CD14-positive monocyte (primary cell): ENCODE measurements around the gene ELK1. TPM values are rescaled to one million over a fixed set of nuclear protein-coding genes. Genes with fewer than 3 reads are reported as not detected.

Experiments
- DNase-seq, 3 donors: peaks; one replicate each; pipeline ENCODE4 v3.0.0-alpha.2; 2011 to 2022
- H2AFZ ChIP-seq: 2 replicates; pipeline ENCODE4 v1.6.0; 2012; ENCODE audit warnings: mild to moderate bottlenecking, low read depth, low read length, inconsistent platforms; ENCODE audit not compliant: insufficient read depth, poor library complexity, severe bottlenecking
- H3K27ac ChIP-seq, 2 donors: 1 replicate in 1 of 2; 2 replicates in 1 of 2; pipeline ENCODE4 v1.5.1; 2012 to 2013; ENCODE audit warnings: low read length in 2 of 2, control low read depth in 1 of 2, inconsistent platforms in 1 of 2, low read depth in 1 of 2, mild to moderate bottlenecking in 1 of 2
- H3K27me3 ChIP-seq, 2 donors: one replicate each; pipeline versions ENCODE4 v1.6.0 to v1.6.1; 2011 to 2013; ENCODE audit warnings: low read length in 2 of 2; ENCODE audit not compliant: control insufficient read depth in 2 of 2, insufficient read depth in 2 of 2
- H3K36me3 ChIP-seq, 2 donors: replicated peaks in 1 of 2; 1 replicate in 1 of 2; 2 replicates in 1 of 2; pipeline versions ENCODE4 v1.5.1 to v1.6.1; 2012 to 2013; ENCODE audit warnings: low read length in 2 of 2, control low read depth in 1 of 2, inconsistent platforms in 1 of 2, mild to moderate bottlenecking in 1 of 2; ENCODE audit not compliant: insufficient read depth in 2 of 2, control insufficient read depth in 1 of 2
- H3K4me1 ChIP-seq, 2 donors: 1 replicate in 1 of 2; 2 replicates in 1 of 2; pipeline versions ENCODE4 v1.5.1 to v1.6.1; 2012 to 2013; ENCODE audit warnings: low read length in 2 of 2, control low read depth in 1 of 2, inconsistent platforms in 1 of 2, mild to moderate bottlenecking in 1 of 2, moderate library complexity in 1 of 2; ENCODE audit not compliant: insufficient read depth in 2 of 2, control insufficient read depth in 1 of 2
- H3K4me2 ChIP-seq: replicated peaks from 2 replicates; pipeline ENCODE3; 2012; ENCODE audit warnings: low read length, moderate library complexity, mild to moderate bottlenecking; ENCODE audit not compliant: poor library complexity, severe bottlenecking; ENCODE audit errors: extremely low read depth
- H3K4me3 ChIP-seq, 3 experiments: fragments of 200-600 bp in 1 of 3; sonication (generic) in 1 of 3; replicated peaks in 1 of 3; 1 replicate in 2 of 3; 2 replicates in 1 of 3; pipeline ENCODE4 v1.5.1; 2011 to 2013; ENCODE audit warnings: low read length in 3 of 3, mild to moderate bottlenecking in 3 of 3, control low read depth in 2 of 3, low read depth in 2 of 3, inconsistent platforms in 1 of 3, moderate library complexity in 1 of 3
- H3K79me2 ChIP-seq: 2 replicates; pipeline ENCODE4 v1.6.0; 2012; ENCODE audit warnings: mild to moderate bottlenecking, control low read depth, inconsistent platforms, low read length, moderate library complexity; ENCODE audit not compliant: insufficient read depth
- H3K9ac ChIP-seq: 2 replicates; pipeline ENCODE4 v1.6.0; 2017; ENCODE audit warnings: low read length, mild to moderate bottlenecking; ENCODE audit not compliant: insufficient read depth, poor library complexity, severe bottlenecking
- H3K9me3 ChIP-seq, 2 donors: replicated peaks in 1 of 2; 1 replicate in 1 of 2; 2 replicates in 1 of 2; pipeline versions ENCODE4 v1.5.1 to v1.6.1; 2012 to 2013; ENCODE audit warnings: low read length in 2 of 2, control low read depth in 1 of 2; ENCODE audit not compliant: control insufficient read depth in 1 of 2, insufficient read depth in 1 of 2
- H4K20me1 ChIP-seq: 2 replicates; pipeline ENCODE4 v1.6.0; 2012; ENCODE audit warnings: mild to moderate bottlenecking, low read length, control low read depth, moderate library complexity; ENCODE audit not compliant: insufficient read depth
- H3K27ac Mint-ChIP-seq, 7 donors: one replicate each; pipeline ENCODE4 v1.8.0; 2020; ENCODE audit warnings: mild to moderate bottlenecking in 7 of 7, mixed read lengths in 7 of 7, moderate library complexity in 6 of 7, inconsistent platforms in 2 of 7
- H3K27me3 Mint-ChIP-seq, 3 donors: one replicate each; pipeline ENCODE4 v1.8.0; 2021 to 2022; ENCODE audit warnings: low read depth in 3 of 3, mild to moderate bottlenecking in 3 of 3, mixed read lengths in 3 of 3, moderate library complexity in 3 of 3, inconsistent platforms in 1 of 3
- H3K36me3 Mint-ChIP-seq, 2 donors: one replicate each; pipeline ENCODE4 v1.8.0; 2020; ENCODE audit warnings: mixed read lengths in 2 of 2, inconsistent platforms in 1 of 2, mild to moderate bottlenecking in 1 of 2
- H3K4me1 Mint-ChIP-seq: one replicate; pipeline ENCODE4 v1.8.0; 2020; ENCODE audit warnings: mild to moderate bottlenecking, mixed read lengths
- H3K4me3 Mint-ChIP-seq, 2 donors: one replicate each; pipeline ENCODE4 v1.8.0; 2020; ENCODE audit warnings: mild to moderate bottlenecking in 2 of 2, mixed read lengths in 2 of 2, moderate library complexity in 1 of 2
- H3K9me3 Mint-ChIP-seq, 7 donors: one replicate each; pipeline ENCODE4 v1.8.0; 2020 to 2022; ENCODE audit warnings: mixed read lengths in 7 of 7, mild to moderate bottlenecking in 6 of 7, moderate library complexity in 6 of 7, inconsistent platforms in 2 of 7
- CTCF ChIP-seq: fragments of 200-600 bp; IDR thresholded peaks from one replicate; pipeline ENCODE4 v1.8.0; 2022; ENCODE audit warnings: antibody characterized with exemption, mild to moderate bottlenecking
- WGBS: methylation state at CpG from one replicate; pipeline ENCODE4 v1.1.5; 2013; ENCODE audit warnings: missing lambda C conversion rate; ENCODE audit not compliant: insufficient coverage; 5-methylcytosine and 5-hydroxymethylcytosine counted together
- intact Hi-C, 2 donors: fragments of 100-400 bp; cut with micrococcal nuclease; formaldehyde crosslinking; loops; one replicate each; pipeline versions ENCODE4 v1.15.0 to v1.15.1; 2023
- polyA plus RNA-seq, 3 donors: library from polyadenylated mRNA; depleted of rRNA in 1 of 3; unstranded in 2 of 3; stranded (reverse) in 1 of 3; fragments of 300-500 nt in 2 of 3; fragments of >200 nt in 1 of 3; fragmentation: Illumina TruSeq in 2 of 3; gene quantifications; 1 replicate in 2 of 3; 2 replicates in 1 of 3; pipeline ENCODE4 v1.2.3, GENCODE V29; 2012 to 2021

The ELK1 gene
- polyA plus RNA-seq, 3 donors, result 9.5 to 11.9 (median 10.7) TPM

DNA sequence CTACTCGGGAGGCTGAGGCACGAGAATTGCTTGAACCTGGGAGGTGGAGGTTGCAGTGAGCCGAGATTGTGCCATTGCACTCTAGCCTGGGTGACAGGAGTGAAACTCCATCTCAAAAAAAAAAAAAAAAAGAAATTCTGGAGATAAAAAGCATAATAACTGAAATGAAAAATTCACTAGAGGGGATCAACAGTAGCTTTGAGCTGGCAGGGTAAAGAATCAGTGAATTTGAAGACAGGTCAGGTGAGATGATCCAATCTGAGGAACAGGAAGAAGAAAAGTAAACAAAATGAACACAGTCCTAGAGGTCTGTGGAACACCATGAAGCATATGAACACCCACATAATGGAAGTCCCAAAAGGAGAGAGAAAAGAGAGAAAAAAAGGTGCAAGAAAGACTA, 53.1 kb downstream of the ELK1 start:
- Mint-ChIP-seq H3K4me1 (no peaks in the 10 kb centered on the region), H3K27ac (no peak overlapping the region), H3K4me3 (no peak overlapping the region), H3K9me3 (peaks cover 2 to 31% (median 15%) of the 10 kb centered on the region in 7 donors), H3K36me3 (no peaks in the 10 kb centered on the region), H3K27me3 (peaks cover 0 to 6% (median 2%) of the 10 kb centered on the region in 3 donors)
- peaks cover 5 to 9% of the 10 kb centered on the region in 2 donors for H3K9me3 ChIP-seq
- no peak overlapping the region for H3K4me3 ChIP-seq
- no peak overlapping the region for H3K27ac ChIP-seq
- H3K79me2 ChIP-seq, result no peaks in the 10 kb centered on the region
- TF ChIP-seq CTCF, result no peak
- H3K4me1 ChIP-seq, result no peaks in the 10 kb centered on the region
- H2AFZ ChIP-seq, result no peak overlapping the region
- H3K27me3 ChIP-seq, result no peaks in the 10 kb centered on the region
- H4K20me1 ChIP-seq, result no peaks in the 10 kb centered on the region
- intact Hi-C loops, result no loop called here
- WGBS, result no CpG with 5 or more reads among the region's 3 CpGs
- H3K4me2 ChIP-seq, result no peak overlapping the region
- DNase-seq, result no peak
- H3K36me3 ChIP-seq, result no peaks in the 10 kb centered on the region
- H3K9ac ChIP-seq, result no peak overlapping the region

DNA sequence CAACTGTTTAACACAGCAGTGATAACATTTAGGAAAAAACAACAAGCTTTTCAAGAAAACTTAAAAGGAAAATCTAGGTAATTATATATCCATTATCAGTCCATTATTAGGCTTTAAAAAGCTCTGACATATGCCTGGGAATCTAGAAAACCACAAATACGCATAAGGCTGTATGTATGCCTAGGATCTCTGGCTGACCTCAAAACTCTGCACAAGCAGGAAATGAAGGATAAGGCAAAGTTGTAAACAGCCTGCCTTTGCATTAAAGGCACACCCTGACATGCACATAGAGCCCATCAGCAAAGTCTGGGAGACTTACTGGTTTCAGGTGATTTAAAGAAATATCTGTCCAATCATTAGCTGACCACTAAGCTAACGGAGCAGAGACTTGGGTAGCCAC, 54.1 kb downstream of the ELK1 start:
- Histone ChIP-seq H3K9ac (no peak overlapping the region), H2AFZ (no peak overlapping the region), H3K4me3 (no peak overlapping the region), H3K79me2 (no peaks in the 10 kb centered on the region), H3K27me3 (no peaks in the 10 kb centered on the region), H3K36me3 (no peaks in the 10 kb centered on the region), H3K4me2 (no peak overlapping the region), H3K9me3 (peaks cover 5 to 9% of the 10 kb centered on the region in 2 donors), H3K4me1 (no peaks in the 10 kb centered on the region), H4K20me1 (no peaks in the 10 kb centered on the region), H3K27ac (no peak overlapping the region)
- TF ChIP-seq CTCF, result no peak
- no peak overlapping the region for H3K27ac Mint-ChIP-seq
- no peak overlapping the region for H3K4me3 Mint-ChIP-seq
- no peaks in the 10 kb centered on the region for H3K36me3 Mint-ChIP-seq
- no peaks in the 10 kb centered on the region for H3K4me1 Mint-ChIP-seq
- intact Hi-C loops, result no loop called here
- peaks cover 2 to 31% (median 13%) of the 10 kb centered on the region in 7 donors for H3K9me3 Mint-ChIP-seq
- no CpG with 5 or more reads among the region's 2 CpGs for WGBS
- H3K27me3 Mint-ChIP-seq, result peaks cover 0 to 6% (median under 1%) of the 10 kb centered on the region in 3 donors
- no peak for DNase-seq
